Measurements from ENCODE around the gene MRPL40. TPM values are rescaled to one million over a fixed set of nuclear protein-coding genes. Genes with fewer than 3 reads are reported as not detected.

Gene MRPL40
- total and polyA plus RNA-seq, 2 of the 13 experiments (the other 11 are each of a cell fraction or from before 2014, with no cell fraction given) = 42.7 to 79.7 TPM

DNA sequence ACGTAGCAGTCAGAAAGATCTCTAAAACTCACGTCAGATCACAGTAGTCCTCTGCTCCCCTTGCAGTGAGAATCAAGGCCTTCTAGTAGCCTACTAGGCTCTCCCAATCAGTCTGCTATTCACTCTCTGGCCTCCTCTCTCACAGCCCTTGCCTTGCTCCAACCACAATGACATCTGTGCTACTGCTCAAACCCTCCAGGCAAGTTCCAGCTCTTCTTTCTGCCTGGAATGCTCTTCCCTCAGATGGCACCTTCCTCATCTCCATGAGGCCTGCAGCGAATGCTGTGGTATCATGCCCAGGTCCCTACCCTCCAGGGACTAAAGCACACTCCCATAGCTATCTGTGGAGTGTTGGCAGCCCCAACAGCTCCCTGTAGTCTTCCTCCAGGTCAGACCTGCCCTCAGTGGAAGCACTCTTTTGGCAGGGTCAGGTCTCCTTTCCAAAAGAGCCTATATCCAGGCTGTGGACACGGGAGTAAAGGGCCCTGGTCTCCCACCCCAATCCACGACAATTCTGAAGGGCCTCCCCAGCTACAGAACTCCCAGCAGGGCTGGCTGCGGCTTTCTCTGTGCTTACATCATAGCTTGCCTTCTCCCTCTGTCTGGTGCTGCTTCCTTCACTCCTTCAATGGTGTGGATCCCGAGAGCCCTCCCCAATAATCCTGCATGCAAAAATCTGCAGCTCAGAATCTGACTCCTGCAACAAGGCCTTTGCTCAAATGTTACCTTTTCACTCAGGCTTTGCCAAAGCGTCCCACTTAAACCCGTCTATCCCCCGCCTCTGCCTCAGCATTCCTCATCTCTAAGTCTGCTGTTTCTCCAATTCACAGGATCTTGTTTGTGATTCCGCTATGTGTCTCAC is 9.7 kb upstream of the MRPL40 start:
- H3K4me1 ChIP-seq (ENCODE audit: insufficient read depth, low read length) = peaks cover 59% of the 10 kb centered on the region
- in situ Hi-C loops (cut with HindIII; ENCODE audit: extremely low pct_ligation_motif_present, low pct_unique_long_range_greater_than_20kb) (no loop called here), intact Hi-C loops (cut with micrococcal nuclease; ENCODE audit: unreplicated experiment) (no loop called here)
- DNase-seq (ENCODE audit: low spot score) (no peak), ATAC-seq (no peak), FAIRE-seq (no peak)
- no peak overlapping the region for H3K4me2 ChIP-seq (ENCODE audit: low read depth, low read length)
- POLR2A ChIA-PET = no interaction called here
- H3K27ac ChIP-seq (ENCODE audit: extremely low read length, insufficient read depth, low read length) = peak overlapping the region; percentile 18
- H2AFZ ChIP-seq (ENCODE audit: low read length) = no peak overlapping the region
- H3K36me3 ChIP-seq (replicated peaks in 1 of 2; ENCODE audit: control insufficient read depth in 1 of 2, insufficient read depth in 2 of 2, low read length in 2 of 2) = peaks cover 6 to 45% of the 10 kb centered on the region in 2 experiments; a peak in 3 of 5 replicates
- no peak overlapping the region for H3K9ac ChIP-seq (ENCODE audit: insufficient read depth, low read depth, low read length)
- 92% methylated on average over 10 of the region's 11 CpGs for WGBS (ENCODE audit: low lambda C conversion rate)
- CTCF ChIA-PET (ENCODE audit: low intra/inter-chr PET ratio, low total read pairs) = no interaction called here
- H3K27me3 ChIP-seq (ENCODE audit: control insufficient read depth in 1 of 2, insufficient read depth in 2 of 2, low read length in 2 of 2) = no peaks in the 10 kb centered on the region; a peak in 1 of 5 replicates
- peak; percentile 17 for TF ChIP-seq RBM22 (optimal IDR thresholded peaks at IDR 0.05; ENCODE audit: low read length)
- TF ChIP-seq, protein P1, sequence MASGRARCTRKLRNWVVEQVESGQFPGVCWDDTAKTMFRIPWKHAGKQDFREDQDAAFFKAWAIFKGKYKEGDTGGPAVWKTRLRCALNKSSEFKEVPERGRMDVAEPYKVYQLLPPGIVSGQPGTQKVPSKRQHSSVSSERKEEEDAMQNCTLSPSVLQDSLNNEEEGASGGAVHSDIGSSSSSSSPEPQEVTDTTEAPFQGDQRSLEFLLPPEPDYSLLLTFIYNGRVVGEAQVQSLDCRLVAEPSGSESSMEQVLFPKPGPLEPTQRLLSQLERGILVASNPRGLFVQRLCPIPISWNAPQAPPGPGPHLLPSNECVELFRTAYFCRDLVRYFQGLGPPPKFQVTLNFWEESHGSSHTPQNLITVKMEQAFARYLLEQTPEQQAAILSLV (CRISPR knock-in tag; IDR thresholded peaks at IDR 0.05; ENCODE audit: borderline replicate concordance) = no peak
- TF ChIP-seq, protein P2, sequence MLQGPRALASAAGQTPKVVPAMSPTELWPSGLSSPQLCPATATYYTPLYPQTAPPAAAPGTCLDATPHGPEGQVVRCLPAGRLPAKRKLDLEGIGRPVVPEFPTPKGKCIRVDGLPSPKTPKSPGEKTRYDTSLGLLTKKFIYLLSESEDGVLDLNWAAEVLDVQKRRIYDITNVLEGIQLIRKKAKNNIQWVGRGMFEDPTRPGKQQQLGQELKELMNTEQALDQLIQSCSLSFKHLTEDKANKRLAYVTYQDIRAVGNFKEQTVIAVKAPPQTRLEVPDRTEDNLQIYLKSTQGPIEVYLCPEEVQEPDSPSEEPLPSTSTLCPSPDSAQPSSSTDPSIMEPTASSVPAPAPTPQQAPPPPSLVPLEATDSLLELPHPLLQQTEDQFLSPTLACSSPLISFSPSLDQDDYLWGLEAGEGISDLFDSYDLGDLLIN (CRISPR knock-in tag; IDR thresholded peaks at IDR 0.05; ENCODE audit: borderline replicate concordance) = no peak
- no peak for TF ChIP-seq ZNF773 (CRISPR knock-in tag; IDR thresholded peaks at IDR 0.05; ENCODE audit: borderline replicate concordance)
- no peak for TF ChIP-seq HNF4G (IDR thresholded peaks at IDR 0.05; ENCODE audit: borderline replicate concordance, low read depth, low read length)
- no peak for TF ChIP-seq HNF4G (CRISPR knock-in tag; IDR thresholded peaks at IDR 0.05; ENCODE audit: borderline replicate concordance, low read depth)
- peaks cover 96% of the 10 kb centered on the region for H3K79me2 ChIP-seq (ENCODE audit: insufficient read depth, low read length)
- H4K20me1 ChIP-seq (ENCODE audit: insufficient read depth, low read length) = peaks cover 66% of the 10 kb centered on the region
- no peak overlapping the region for H3K4me3 ChIP-seq (replicated peaks in 1 of 3; ENCODE audit: insufficient read depth in 1 of 3, low read depth in 2 of 3, low read length in 3 of 3)
- no peaks in the 10 kb centered on the region for H3K9me3 ChIP-seq (ENCODE audit: low read length)
- BruUV-seq (replicated peaks) = no TSS peak
